Cardiac muscle cell (in vitro differentiated cells and primary cell): ENCODE results near the gene CD163L1. TPM values are rescaled to one million over a fixed set of nuclear protein-coding genes. Genes with fewer than 3 reads are reported as not detected.

ENCODE experiments used
- DNase-seq, 2 donors: peaks; one replicate each; pipeline versions ENCODE4 v3.0.0 to v3.0.0-alpha.2; 2010 to 2017; ENCODE audit warnings: low read depth in 1 of 2, low spot score in 1 of 2
- H3K27ac ChIP-seq: fragments of 200-600 bp; sonication (generic); 2 replicates; pipeline ENCODE4 v1.5.1; 2016
- H3K27me3 ChIP-seq: fragments of 200-600 bp; sonication (generic); 2 replicates; pipeline ENCODE4 v1.6.0; 2016; ENCODE audit warnings: control low read depth
- H3K36me3 ChIP-seq: fragments of 200-600 bp; sonication (generic); 2 replicates; pipeline ENCODE4 v1.5.1; 2016; ENCODE audit warnings: control low read depth
- H3K4me1 ChIP-seq: fragments of 200-600 bp; sonication (generic); 2 replicates; pipeline ENCODE4 v1.8.1; 2017; ENCODE audit warnings: low read depth, mild to moderate bottlenecking, mixed run types
- H3K4me3 ChIP-seq: fragments of 200-600 bp; sonication (generic); 2 replicates; pipeline ENCODE4 v1.5.1; 2016; ENCODE audit warnings: mild to moderate bottlenecking
- H3K9me3 ChIP-seq: fragments of 200-600 bp; sonication (generic); 2 replicates; pipeline ENCODE4 v1.5.1; 2017; ENCODE audit warnings: low read depth, mild to moderate bottlenecking, control low read depth
- polyA plus RNA-seq: library from polyadenylated mRNA; unstranded; fragments of >200 nt; fragmentation: Nextera tagmentation; extraction: Ambion mirVana; gene quantifications from 2 replicates; pipeline ENCODE4 v1.2.1, GENCODE V29; 2016
- total RNA-seq: library from RNA; depleted of rRNA; stranded (reverse); fragments of >200 nt; gene quantifications from 2 replicates; pipeline ENCODE4 v1.2.3, GENCODE V29; 2016
- TF ChIP-seq, protein P1 (sequence below): IDR thresholded peaks from 2 replicates; pipeline ENCODE4 v1.5.1; 2012; ENCODE audit warnings: low read depth, mild to moderate bottlenecking, low read length

Gene CD163L1
- total and polyA plus RNA-seq, 2 experiments from 2014 or later: 0.18 TPM; not detected in 1

GRCh38 chr12:7434670-7435069, 9.3 kb downstream of the CD163L1 start:
- Histone ChIP-seq H3K36me3 (no peaks in the 10 kb centered on the region), H3K9me3 (no peaks in the 10 kb centered on the region), H3K27me3 (no peaks in the 10 kb centered on the region), H3K27ac (no peak overlapping the region), H3K4me3 (no peak overlapping the region), H3K4me1 (no peaks in the 10 kb centered on the region)
- TF ChIP-seq, protein P1, sequence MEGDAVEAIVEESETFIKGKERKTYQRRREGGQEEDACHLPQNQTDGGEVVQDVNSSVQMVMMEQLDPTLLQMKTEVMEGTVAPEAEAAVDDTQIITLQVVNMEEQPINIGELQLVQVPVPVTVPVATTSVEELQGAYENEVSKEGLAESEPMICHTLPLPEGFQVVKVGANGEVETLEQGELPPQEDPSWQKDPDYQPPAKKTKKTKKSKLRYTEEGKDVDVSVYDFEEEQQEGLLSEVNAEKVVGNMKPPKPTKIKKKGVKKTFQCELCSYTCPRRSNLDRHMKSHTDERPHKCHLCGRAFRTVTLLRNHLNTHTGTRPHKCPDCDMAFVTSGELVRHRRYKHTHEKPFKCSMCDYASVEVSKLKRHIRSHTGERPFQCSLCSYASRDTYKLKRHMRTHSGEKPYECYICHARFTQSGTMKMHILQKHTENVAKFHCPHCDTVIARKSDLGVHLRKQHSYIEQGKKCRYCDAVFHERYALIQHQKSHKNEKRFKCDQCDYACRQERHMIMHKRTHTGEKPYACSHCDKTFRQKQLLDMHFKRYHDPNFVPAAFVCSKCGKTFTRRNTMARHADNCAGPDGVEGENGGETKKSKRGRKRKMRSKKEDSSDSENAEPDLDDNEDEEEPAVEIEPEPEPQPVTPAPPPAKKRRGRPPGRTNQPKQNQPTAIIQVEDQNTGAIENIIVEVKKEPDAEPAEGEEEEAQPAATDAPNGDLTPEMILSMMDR: no peak
- no peak for DNase-seq

- Histone ChIP-seq H3K4me3 (no peak overlapping the region), H3K27me3 (no peaks in the 10 kb centered on the region), H3K4me1 (no peaks in the 10 kb centered on the region), H3K36me3 (no peaks in the 10 kb centered on the region), H3K27ac (no peak overlapping the region), H3K9me3 (no peaks in the 10 kb centered on the region)
- peak in 1 of 2 donors; percentile 63 for DNase-seq
- TF ChIP-seq, protein P1: no peak
These were observed 10.6 kb downstream of the CD163L1 start for GRCh38 chr12:7433276-7433822.

DNA sequence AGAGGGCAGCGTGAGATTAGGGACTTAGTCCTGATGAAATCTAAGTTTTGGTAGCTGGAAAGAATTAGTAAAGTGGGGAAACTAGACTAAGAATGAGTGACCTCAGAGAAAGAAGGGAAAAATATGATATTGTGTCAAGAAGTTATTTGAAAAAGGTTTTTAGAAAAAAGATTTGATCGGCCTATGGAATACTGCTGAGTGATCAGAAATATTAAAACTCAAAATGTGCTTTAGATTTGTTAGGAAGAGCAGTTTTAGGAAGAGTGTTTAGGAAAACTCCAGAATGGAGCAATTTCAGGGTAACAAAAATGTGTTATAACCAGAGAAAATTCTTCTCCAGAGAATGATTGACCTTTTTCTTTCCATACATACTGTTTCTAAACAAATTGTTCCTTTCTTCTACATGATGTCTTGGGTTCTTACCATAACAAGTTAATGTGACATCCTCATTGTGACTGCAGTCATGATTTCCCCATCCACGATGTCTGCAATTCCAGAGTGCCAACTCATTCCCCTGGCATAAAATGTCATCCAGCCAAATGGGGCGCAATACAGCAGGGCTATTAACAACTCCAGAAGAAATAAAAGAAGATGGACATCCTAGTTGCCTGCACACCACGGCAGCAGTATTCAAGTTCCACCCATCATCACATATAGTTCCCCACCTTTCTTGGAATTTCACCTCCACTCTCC, 11.8 kb downstream of the CD163L1 start:
- H3K4me1 ChIP-seq: no peaks in the 10 kb centered on the region
- H3K9me3 ChIP-seq: no peaks in the 10 kb centered on the region
- no peak overlapping the region for H3K27ac ChIP-seq
- no peak for DNase-seq
- H3K4me3 ChIP-seq: no peak overlapping the region
- no peaks in the 10 kb centered on the region for H3K36me3 ChIP-seq
- TF ChIP-seq, protein P1: no peak
- no peaks in the 10 kb centered on the region for H3K27me3 ChIP-seq

DNA sequence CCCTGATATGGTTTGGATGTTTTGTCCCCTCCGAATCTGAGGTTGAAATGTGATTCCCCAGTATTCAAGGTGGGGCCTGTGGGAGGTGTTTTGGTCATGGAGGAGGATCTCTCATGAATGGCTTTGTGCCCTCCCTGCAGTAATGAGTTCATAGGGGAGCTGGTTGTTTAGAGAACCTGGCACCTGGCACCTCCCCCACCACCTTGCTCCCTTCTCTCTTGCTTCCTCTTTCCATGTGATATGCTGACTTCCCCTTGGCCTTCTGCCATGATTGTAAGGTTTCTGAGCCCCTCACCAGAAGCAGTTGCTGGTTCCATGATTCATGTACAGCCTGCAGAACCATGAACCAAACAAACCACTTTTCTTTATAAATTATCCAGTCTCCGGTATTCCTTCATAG, 32.6 kb downstream of the CD163L1 start:
- Histone ChIP-seq H3K4me3 (no peak overlapping the region), H3K27me3 (no peaks in the 10 kb centered on the region), H3K4me1 (no peaks in the 10 kb centered on the region), H3K36me3 (no peaks in the 10 kb centered on the region), H3K9me3 (no peaks in the 10 kb centered on the region), H3K27ac (no peak overlapping the region)
- no peak for DNase-seq
- TF ChIP-seq, protein P1: no peak

DNA sequence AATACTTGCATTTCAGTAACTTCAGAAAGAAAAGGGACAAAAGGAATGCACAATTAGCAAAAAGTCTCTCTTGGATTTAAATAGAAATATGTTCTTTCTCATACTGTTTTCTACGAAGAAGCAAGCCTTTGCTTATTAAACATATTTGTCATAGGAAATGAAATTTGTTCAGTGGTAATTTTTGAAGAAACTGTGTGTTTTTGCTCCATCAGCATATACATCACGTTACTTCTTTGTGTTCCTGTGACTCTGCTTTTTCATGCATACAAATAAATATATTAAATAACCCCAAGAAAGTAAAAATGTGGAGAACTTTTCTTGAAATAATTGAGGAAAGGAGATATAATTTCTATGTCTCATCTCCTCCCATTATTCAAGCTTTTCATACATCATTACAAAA, 39.7 kb downstream of the CD163L1 start:
- no peaks in the 10 kb centered on the region for H3K4me1 ChIP-seq
- no peak for DNase-seq
- TF ChIP-seq, protein P1: no peak
- H3K36me3 ChIP-seq: no peaks in the 10 kb centered on the region
- no peak overlapping the region for H3K4me3 ChIP-seq
- no peaks in the 10 kb centered on the region for H3K27me3 ChIP-seq
- H3K27ac ChIP-seq: no peak overlapping the region
- no peaks in the 10 kb centered on the region for H3K9me3 ChIP-seq
